Measurements from ENCODE around the gene P2RX1. TPM values are rescaled to one million over a fixed set of nuclear protein-coding genes. Genes with fewer than 3 reads are reported as not detected.

Gene P2RX1
- total RNA-seq = under 1 TPM in 5 of 6 experiments, not detected in 1; 0.50 to 0.78 (median 0.58) TPM
- long read RNA-seq = 0 reads

DNA sequence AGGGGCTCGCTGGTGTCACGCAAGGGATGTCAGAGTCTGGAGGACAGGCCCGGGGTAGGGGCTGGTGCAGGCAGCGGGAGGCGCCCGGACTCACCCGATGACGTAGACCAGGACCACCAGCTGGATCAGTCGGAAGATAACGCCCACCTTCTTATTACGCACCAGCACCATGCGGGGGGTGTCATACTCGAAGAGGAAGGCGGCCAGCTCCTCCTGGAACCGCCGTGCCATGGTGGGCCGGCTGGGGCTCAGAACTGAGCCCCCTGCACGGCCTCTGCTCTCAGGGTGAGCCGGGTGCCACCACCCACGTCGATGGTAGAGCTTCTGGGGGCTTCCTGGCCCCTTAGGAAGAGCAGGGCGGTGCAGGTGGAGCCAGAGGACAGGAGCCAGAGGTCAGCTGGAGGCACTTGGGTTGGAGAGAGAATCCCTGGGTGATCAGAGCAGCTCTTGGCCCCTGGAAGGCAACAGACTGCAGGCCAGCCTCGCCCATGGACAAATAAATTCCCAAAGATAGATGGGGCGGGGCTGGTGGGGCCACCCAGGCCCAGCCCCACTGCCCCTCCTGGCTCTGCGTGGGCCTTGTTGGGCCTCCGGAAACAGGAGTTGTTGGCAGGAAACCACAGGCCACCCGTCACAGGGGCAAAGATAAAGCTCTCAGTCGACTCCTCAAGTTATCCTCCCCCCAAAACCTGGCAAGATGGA, at the start of gene P2RX1:
P2RX1 (minus strand) TSS at position 471 of the 702 bp plus-strand sequence; CDS start at position 231, 240 bp downstream.
- H3K27ac ChIP-seq = peak within 1 kb of the TSS in 2 of 3 donors; percentile 43
- no peak for DNase-seq
- TF ChIP-seq POLR2A (IDR thresholded peaks at IDR 0.05) = no peak
- TF ChIP-seq, protein P1, sequence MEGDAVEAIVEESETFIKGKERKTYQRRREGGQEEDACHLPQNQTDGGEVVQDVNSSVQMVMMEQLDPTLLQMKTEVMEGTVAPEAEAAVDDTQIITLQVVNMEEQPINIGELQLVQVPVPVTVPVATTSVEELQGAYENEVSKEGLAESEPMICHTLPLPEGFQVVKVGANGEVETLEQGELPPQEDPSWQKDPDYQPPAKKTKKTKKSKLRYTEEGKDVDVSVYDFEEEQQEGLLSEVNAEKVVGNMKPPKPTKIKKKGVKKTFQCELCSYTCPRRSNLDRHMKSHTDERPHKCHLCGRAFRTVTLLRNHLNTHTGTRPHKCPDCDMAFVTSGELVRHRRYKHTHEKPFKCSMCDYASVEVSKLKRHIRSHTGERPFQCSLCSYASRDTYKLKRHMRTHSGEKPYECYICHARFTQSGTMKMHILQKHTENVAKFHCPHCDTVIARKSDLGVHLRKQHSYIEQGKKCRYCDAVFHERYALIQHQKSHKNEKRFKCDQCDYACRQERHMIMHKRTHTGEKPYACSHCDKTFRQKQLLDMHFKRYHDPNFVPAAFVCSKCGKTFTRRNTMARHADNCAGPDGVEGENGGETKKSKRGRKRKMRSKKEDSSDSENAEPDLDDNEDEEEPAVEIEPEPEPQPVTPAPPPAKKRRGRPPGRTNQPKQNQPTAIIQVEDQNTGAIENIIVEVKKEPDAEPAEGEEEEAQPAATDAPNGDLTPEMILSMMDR (IDR thresholded peaks at IDR 0.05) = no peak
- WGBS (ENCODE audit: insufficient coverage, low coverage, low lambda C conversion rate, missing lambda C conversion rate) = 35% methylated on average over 2 of the region's 28 CpGs
- intact Hi-C loops (cut with DNase I) = no loop called here
- H3K9me3 ChIP-seq = no peaks in the 10 kb centered on the region
- ATAC-seq = peak in 3 of 4 donors; percentile 7 to 23 (median 10)
- no peaks in the 10 kb centered on the region for H3K27me3 ChIP-seq
- H3K4me1 ChIP-seq = no peaks in the 10 kb centered on the region
- no peak within 1 kb of the TSS for H3K4me3 ChIP-seq
- H3K36me3 ChIP-seq = no peaks in the 10 kb centered on the region

GRCh38 chr17:3965118-3965800, 49.0 kb upstream of the P2RX1 start:
- TF ChIP-seq, protein P1 (IDR thresholded peaks at IDR 0.05) = no peak
- no peak for TF ChIP-seq POLR2A (IDR thresholded peaks at IDR 0.05)
- Histone ChIP-seq H3K9me3 (no peaks in the 10 kb centered on the region), H3K4me3 (peak overlapping the region; percentile 28 to 44 (median 29)), H3K27ac (peak overlapping the region; percentile 10 to 69 (median 51)), H3K4me1 (peaks cover 0 to 19% (median 4%) of the 10 kb centered on the region in 4 donors), H3K36me3 (no peaks in the 10 kb centered on the region), H3K27me3 (no peaks in the 10 kb centered on the region)
- intact Hi-C loops (cut with DNase I) = no loop called here
- ATAC-seq (peak; percentile 50 to 56 (median 54)), DNase-seq (peak in 2 of 3 donors; percentile 67 to 74)
- WGBS (ENCODE audit: insufficient coverage, low coverage, low lambda C conversion rate, missing lambda C conversion rate) = 12% methylated on average over 4 of the region's 17 CpGs

DNA sequence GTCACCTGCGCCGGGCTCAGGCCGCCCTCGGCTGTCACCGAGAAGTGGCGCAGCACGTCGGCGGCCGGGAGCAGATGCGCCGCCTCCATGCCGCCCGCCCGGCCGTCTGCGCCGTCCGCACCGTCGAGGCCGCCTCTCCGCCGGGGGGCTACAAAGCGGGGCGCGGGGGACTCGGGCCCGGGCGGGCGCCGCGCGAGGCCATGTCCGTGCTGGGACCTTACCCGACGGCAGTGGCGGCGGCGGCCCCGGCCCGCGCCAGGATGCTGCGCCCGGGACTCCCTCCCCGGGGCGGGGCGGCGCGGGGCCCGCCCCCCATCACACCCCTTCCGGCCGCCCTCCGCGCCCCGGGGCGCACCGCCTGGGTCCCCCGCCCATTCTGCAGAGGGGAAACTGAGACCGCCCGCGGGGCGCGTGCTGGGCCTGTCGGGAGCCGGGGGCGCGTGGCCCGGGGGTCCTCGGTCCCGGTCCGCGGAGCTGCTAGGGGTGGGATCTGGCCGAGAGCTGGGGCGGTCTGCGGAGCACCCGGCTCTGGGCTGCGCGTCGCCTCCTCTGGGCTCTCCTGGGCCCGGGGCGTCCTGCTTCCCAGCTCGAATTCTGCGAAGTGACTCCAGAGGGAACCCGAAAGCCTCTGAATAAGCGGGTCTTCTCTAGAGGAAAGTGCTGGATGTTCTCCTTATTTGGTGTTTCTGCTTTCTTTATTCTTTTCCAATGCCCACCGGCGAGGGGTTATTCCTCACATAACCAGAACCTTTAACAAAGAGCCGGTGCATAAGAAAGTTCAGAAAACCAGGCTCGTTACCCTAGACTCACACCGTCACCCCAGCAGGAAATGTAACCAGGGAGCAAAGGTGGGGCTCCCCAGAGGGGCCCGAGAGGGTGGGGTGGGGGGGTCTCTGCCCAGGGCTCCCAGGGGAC, 48.2 kb upstream of the P2RX1 start, which contains the start of gene ATP2A3:
ATP2A3 (minus strand) TSS at position 235 of the 915 bp plus-strand sequence; CDS start at position 89, 146 bp downstream.
- DNase-seq = peak in 2 of 3 donors; percentile 52 to 65
- intact Hi-C loops (cut with DNase I) = no loop called here
- Histone ChIP-seq H3K4me1 (peaks cover 0 to 19% (median 4%) of the 10 kb centered on the region in 4 donors), H3K27ac (peak within 1 kb of the TSS; percentile 10 to 69 (median 51)), H3K27me3 (no peaks in the 10 kb centered on the region), H3K9me3 (no peaks in the 10 kb centered on the region), H3K36me3 (no peaks in the 10 kb centered on the region), H3K4me3 (peak within 1 kb of the TSS; percentile 29 to 44 (median 29))
- TF ChIP-seq, protein P1 (IDR thresholded peaks at IDR 0.05) = no peak
- TF ChIP-seq POLR2A (IDR thresholded peaks at IDR 0.05) = peak; percentile 25
- ATAC-seq = peak; percentile 24 to 43 (median 34)
- WGBS (ENCODE audit: insufficient coverage, low coverage, low lambda C conversion rate, missing lambda C conversion rate) = 5% methylated on average over 6 of the region's 92 CpGs
